ENCODE data around the gene LGR5. TPM values are rescaled to one million over a fixed set of nuclear protein-coding genes. Genes with fewer than 3 reads are reported as not detected.

LGR5 gene
- total and polyA plus RNA-seq, 10 of the 15 experiments (the other 5 are each of a cell fraction or from before 2014, with no cell fraction given), result 2.1 TPM; not detected in 9

DNA sequence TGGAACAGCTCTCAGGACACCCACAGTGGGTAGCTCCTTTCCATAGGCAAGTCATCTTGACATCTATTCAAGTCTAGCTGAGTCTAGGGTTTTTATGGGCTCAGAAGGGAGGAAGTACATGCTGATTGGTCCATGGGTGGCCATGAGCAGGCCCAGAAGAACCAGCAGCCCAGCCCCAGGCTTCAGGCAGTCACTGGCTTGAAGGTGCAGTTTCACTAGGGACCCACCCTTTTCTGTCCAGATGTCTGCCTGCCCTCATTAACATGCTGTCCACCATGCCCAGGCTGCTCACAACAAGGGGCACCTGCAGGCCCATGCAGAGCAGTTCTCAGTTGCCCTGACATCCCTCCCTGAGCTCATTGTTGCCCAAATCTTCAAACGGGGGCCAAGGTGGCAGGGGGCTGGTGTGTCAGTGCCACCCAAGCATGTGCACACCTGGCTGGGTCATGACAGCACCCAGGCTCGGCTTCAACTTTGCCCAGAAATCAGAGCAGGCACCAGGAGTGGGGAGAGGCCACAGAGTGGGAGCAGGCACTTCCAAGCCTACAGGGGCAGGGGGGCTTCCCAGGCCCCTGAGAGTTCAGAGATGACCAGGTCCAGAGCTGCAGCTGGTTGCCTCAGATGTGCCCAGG lies 18.7 kb upstream of the LGR5 start (continued):
- TF ChIP-seq, protein P1, sequence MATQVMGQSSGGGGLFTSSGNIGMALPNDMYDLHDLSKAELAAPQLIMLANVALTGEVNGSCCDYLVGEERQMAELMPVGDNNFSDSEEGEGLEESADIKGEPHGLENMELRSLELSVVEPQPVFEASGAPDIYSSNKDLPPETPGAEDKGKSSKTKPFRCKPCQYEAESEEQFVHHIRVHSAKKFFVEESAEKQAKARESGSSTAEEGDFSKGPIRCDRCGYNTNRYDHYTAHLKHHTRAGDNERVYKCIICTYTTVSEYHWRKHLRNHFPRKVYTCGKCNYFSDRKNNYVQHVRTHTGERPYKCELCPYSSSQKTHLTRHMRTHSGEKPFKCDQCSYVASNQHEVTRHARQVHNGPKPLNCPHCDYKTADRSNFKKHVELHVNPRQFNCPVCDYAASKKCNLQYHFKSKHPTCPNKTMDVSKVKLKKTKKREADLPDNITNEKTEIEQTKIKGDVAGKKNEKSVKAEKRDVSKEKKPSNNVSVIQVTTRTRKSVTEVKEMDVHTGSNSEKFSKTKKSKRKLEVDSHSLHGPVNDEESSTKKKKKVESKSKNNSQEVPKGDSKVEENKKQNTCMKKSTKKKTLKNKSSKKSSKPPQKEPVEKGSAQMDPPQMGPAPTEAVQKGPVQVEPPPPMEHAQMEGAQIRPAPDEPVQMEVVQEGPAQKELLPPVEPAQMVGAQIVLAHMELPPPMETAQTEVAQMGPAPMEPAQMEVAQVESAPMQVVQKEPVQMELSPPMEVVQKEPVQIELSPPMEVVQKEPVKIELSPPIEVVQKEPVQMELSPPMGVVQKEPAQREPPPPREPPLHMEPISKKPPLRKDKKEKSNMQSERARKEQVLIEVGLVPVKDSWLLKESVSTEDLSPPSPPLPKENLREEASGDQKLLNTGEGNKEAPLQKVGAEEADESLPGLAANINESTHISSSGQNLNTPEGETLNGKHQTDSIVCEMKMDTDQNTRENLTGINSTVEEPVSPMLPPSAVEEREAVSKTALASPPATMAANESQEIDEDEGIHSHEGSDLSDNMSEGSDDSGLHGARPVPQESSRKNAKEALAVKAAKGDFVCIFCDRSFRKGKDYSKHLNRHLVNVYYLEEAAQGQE (IDR thresholded peaks at IDR 0.05; ENCODE audit: low read depth, low read length), result no peak
- TF ChIP-seq RBBP5 (conservative IDR thresholded peaks at IDR 0.05), result no peak
- TF ChIP-seq TCF12 (IDR thresholded peaks at IDR 0.05; ENCODE audit: low read depth, low read length), result no peak
- no peak for TF ChIP-seq FOXK2 (IDR thresholded peaks at IDR 0.05)
- TF ChIP-seq CREM (IDR thresholded peaks at IDR 0.05; ENCODE audit: low read depth), result no peak
- TF ChIP-seq, protein P2, sequence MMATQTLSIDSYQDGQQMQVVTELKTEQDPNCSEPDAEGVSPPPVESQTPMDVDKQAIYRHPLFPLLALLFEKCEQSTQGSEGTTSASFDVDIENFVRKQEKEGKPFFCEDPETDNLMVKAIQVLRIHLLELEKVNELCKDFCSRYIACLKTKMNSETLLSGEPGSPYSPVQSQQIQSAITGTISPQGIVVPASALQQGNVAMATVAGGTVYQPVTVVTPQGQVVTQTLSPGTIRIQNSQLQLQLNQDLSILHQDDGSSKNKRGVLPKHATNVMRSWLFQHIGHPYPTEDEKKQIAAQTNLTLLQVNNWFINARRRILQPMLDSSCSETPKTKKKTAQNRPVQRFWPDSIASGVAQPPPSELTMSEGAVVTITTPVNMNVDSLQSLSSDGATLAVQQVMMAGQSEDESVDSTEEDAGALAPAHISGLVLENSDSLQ (IDR thresholded peaks at IDR 0.05), result no peak

DNA sequence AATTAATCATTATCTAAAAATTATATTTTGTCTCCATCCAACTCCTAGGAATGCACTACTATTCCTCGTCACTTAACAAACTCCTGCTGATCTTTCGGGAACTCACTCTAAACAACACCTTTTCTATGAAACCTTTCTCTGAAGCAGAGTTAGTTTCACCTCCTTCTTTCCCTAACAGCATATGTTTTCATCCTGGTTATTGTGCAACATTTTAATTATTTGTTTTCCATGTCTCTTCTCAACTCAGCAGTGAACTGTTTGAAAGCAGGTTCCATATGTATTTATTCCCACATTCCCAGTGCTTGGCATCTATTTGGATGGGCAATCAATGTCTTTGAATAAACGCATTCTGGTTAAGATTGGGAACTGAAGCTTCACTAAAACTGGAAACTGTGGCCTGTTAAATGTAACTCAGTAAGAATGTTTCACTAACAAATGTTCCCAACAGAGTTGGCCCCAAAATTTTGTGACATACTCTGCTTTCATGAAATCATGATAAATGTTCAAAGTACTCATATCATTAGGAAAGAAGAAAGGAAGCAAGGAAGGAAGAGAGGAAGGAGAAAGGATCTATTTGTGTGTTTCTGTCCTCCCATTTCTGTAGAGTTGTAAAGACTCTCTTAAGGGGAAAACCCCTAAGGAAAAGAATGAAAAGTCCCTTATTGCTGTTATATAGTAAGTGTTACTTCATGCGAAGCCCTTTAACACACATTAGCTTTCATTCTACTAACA lies 13.9 kb upstream of the LGR5 start:
- Histone ChIP-seq H3K9ac (ENCODE audit: control insufficient read depth, insufficient read depth, low read length) (no peak overlapping the region), H3K4me3 (no peak overlapping the region), H4K20me1 (ENCODE audit: control insufficient read depth, insufficient read depth) (no peaks in the 10 kb centered on the region), H3K36me3 (ENCODE audit: control insufficient read depth in 2 of 2, insufficient read depth in 2 of 2, low read length in 1 of 2) (no peaks in the 10 kb centered on the region), H3K27ac (ENCODE audit: control insufficient read depth, insufficient read depth) (no peak overlapping the region), H3K27me3 (replicated peaks in 1 of 2; ENCODE audit: control insufficient read depth in 2 of 2, insufficient read depth in 2 of 2, low read length in 1 of 2) (no peaks in the 10 kb centered on the region), H3K4me1 (ENCODE audit: control insufficient read depth, insufficient read depth, low read length) (no peaks in the 10 kb centered on the region), H3K9me3 (replicated peaks; ENCODE audit: control insufficient read depth, insufficient read depth, low read length) (no peaks in the 10 kb centered on the region; the same call in 2 of the 3 replicates), H3K4me2 (ENCODE audit: control insufficient read depth, insufficient read depth) (no peak overlapping the region), H2AFZ (ENCODE audit: control insufficient read depth, low read depth, low read length) (no peak overlapping the region), H3K79me2 (ENCODE audit: control insufficient read depth, insufficient read depth, low read length) (no peaks in the 10 kb centered on the region)
- no peak for FAIRE-seq
- CTCF ChIA-PET, result interaction anchor here (1.4 to 2.6 kb wide), 2 partner anchors 10 to 321 kb away, joined by 3 to 10 read pairs; no protein-coding TSS in a partner anchor
- in situ Hi-C loops (cut with MboI) (no loop called here), intact Hi-C loops (cut with micrococcal nuclease; ENCODE audit: unreplicated experiment) (no loop called here)
- WGBS (ENCODE audit: insufficient coverage, insufficient replicate concordance, low lambda C conversion rate, missing lambda C conversion rate), result 17% methylated on average over 4 of the region's 4 CpGs
- RAD21 ChIA-PET (ENCODE audit: unreplicated experiment), result interaction anchor here (0.7 kb wide), 1 partner anchor 79 kb away, joined by 3 read pairs; no protein-coding TSS in a partner anchor
- POLR2A ChIA-PET, result no interaction called here
- SMC1A ChIA-PET (ENCODE audit: uncharacterized antibody, unreplicated experiment), result interaction anchor here (1.0 kb wide), 1 partner anchor 88 kb away, joined by 3 read pairs; no protein-coding TSS in a partner anchor
- no peak for DNase-seq (ENCODE audit: low read depth, low spot score)
- BruUV-seq (replicated peaks), result no TSS peak
- ATAC-seq, result no peak
- TF ChIP-seq TCF12 (IDR thresholded peaks at IDR 0.05; ENCODE audit: low read depth, low read length) (no peak), RBBP5 (conservative IDR thresholded peaks at IDR 0.05) (no peak), ZNF217 (IDR thresholded peaks at IDR 0.05) (no peak), CEBPB (IDR thresholded peaks at IDR 0.05; ENCODE audit: borderline replicate concordance in 1 of 2, low read depth in 2 of 2, low read length in 2 of 2) (no peak), STAT1 (conservative IDR thresholded peaks at IDR 0.05) (no peak), PAX5 (IDR thresholded peaks at IDR 0.05; ENCODE audit: borderline replicate concordance, low read depth, low read length) (no peak), BACH1 (IDR thresholded peaks at IDR 0.05; ENCODE audit: borderline replicate concordance) (no peak), PML (IDR thresholded peaks at IDR 0.05; ENCODE audit: low read length) (no peak), ZZZ3 (IDR thresholded peaks at IDR 0.05; ENCODE audit: control insufficient read depth, insufficient read length, low read depth) (no peak)
- TF ChIP-seq, protein P3, sequence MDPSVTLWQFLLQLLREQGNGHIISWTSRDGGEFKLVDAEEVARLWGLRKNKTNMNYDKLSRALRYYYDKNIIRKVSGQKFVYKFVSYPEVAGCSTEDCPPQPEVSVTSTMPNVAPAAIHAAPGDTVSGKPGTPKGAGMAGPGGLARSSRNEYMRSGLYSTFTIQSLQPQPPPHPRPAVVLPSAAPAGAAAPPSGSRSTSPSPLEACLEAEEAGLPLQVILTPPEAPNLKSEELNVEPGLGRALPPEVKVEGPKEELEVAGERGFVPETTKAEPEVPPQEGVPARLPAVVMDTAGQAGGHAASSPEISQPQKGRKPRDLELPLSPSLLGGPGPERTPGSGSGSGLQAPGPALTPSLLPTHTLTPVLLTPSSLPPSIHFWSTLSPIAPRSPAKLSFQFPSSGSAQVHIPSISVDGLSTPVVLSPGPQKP (IDR thresholded peaks at IDR 0.05; ENCODE audit: low read depth, low read length), result no peak
- TF ChIP-seq, protein P4, sequence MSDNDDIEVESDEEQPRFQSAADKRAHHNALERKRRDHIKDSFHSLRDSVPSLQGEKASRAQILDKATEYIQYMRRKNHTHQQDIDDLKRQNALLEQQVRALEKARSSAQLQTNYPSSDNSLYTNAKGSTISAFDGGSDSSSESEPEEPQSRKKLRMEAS (IDR thresholded peaks at IDR 0.05; ENCODE audit: low read depth, low read length), result no peak

Measured in GM12878 (cell line).